GM19035 (cell line): Measurements from ENCODE around the gene EHMT1.
"Not testable (repeated sequence)": the region's sequence is repeated elsewhere in the genome, so short reads cannot be mapped to it uniquely, and the experiment has no call there.

Source experiments
- ATAC-seq: cut with Tn5 transposase; IDR thresholded peaks from one replicate; pipeline ENCODE4 v1.9.1; 2021; ENCODE audit not compliant: unreplicated experiment

EHMT1 gene

DNA sequence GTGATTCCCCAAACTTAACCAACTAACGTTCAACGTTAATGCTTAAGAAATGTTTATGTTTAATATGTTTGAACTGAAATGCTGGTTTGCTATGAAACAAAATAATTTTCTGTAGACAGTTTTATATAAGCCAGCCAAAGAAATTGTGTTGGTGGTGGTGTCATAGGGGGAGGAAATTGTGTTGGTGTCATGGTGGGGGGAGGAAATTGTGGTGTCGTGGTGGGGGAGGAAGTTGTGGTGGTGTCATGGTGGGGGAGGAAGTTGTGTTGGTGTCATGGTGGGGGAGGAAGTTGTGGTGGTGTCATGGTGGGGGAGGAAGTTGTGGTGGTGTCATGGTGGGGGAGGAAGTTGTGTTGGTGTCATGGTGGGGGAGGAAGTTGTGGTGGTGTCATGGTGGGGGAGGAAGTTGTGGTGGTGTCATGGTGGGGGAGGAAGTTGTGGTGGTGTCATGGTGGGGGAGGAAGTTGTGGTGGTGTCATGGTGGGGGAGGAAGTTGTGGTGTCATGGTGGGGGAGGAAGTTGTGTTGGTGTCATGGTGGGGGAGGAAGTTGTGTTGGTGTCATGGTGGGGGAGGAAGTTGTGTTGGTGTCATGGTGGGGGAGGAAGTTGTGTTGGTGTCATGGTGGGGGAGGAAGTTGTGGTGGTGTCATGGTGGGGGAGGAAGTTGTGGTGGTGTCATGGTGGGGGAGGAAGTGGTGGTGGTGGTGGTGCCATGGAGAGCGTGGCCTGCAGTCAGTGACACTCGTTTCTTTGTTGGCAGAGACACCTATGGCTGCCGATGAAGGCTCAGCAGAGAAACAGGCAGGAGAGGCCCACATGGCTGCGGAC is 97.3 kb downstream of the EHMT1 start:
- not testable (repeated sequence) for ATAC-seq

DNA sequence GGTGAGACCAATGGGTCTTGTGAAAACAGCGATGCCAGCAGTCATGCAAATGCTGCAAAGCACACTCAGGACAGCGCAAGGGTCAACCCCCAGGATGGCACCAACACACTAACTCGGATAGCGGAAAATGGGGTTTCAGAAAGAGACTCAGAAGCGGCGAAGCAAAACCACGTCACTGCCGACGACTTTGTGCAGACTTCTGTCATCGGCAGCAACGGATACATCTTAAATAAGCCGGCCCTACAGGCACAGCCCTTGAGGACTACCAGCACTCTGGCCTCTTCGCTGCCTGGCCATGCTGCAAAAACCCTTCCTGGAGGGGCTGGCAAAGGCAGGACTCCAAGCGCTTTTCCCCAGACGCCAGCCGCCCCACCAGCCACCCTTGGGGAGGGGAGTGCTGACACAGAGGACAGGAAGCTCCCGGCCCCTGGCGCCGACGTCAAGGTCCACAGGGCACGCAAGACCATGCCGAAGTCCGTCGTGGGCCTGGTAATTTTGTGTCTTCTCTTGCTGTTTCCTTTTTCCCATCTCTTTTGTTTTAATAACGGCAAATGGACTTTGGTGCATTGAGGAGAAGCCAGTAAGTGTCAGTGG is 98.0 kb downstream of the EHMT1 start:
- ATAC-seq = no peak

DNA sequence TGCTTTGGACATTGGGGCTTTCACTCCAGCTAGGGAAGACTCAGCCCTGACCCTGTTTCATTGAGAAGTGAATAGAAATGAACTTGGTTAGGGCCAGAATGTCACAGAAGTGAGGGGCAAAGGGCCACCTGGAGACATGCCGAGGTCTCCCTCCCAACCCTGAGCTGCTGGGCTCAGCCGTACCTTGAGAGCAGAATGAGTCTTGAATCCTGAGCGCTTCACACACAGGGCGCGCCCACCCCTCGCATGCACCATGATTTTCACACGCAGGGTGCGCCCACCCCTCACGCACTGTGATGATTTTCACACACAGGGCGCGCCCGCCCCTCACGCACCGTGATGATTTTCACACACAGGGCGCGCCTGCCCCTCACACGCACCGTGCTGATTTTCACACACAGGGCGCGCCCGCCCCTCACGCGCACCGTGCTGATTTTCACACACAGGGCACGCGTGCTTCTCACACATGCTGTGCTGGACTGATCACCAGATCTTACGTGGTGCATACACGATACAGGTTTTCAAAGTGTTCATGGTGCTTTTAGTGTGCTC is 99.0 kb downstream of the EHMT1 start:
- ATAC-seq = no peak

DNA sequence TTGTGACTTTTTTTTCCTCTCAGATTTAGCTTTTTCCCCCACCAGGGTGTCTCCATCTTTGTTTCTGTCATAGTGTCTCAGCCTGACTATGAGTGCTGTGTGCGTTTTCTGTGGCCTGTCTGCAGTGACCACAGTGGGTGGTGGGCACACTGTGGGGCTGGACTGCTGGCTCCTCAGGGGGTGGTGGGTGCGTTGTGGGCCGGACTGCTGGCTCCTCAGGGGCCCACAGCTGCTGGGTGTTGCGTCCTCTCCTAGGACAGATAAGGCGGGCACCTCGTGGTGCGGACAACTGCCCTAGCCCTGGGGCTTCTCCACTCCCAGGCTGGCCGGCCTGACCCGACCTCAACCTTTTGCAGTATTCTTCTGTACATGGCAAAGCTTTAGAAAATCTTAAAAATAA is 100.4 kb downstream of the EHMT1 start:
- no peak for ATAC-seq

DNA sequence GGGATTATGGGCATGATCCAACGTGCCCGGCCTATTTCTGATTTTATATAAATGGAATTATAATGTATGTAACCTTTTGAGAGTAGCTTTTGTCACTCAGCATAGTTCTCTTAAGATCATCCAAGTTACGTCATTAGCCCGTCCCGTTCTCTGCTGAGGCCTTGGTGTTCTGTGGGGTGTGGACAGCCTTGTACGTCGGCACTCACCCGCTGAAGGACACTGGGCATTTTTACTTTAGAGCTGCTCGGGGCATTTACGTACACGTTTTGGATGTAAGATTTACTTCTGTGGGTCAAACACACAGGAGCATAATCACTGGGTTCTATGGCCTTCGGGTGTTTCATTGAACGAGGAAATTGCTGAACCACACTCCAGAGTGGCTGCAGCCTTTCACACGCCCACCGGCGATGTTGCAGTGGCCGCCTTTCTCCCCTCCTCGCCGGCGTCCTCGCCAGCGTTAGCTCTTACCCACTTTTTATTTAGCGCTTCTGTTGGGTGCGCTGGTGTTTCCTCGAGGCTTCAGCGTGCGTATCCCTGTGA is 101.8 kb downstream of the EHMT1 start:
- no peak for ATAC-seq

DNA sequence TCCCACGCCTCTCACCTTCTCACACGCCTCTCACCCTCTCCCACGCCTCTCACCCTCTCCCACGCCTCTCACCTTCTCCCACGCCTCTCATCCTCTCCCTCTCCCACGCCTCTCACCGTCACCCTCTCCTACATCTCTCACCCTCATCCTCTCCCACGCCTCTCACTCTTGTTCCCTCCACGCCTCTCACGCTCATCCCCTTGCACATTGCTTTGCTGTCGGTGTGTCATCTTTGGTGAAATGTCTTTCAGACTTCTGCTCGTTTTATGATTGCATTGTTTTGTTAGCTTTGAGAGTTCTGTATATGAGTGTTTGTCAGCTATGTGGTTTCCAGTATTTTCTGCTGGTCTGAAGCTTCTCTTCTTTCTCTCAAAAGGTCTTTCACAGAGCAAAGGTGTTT is 102.7 kb downstream of the EHMT1 start:
- no peak for ATAC-seq

DNA sequence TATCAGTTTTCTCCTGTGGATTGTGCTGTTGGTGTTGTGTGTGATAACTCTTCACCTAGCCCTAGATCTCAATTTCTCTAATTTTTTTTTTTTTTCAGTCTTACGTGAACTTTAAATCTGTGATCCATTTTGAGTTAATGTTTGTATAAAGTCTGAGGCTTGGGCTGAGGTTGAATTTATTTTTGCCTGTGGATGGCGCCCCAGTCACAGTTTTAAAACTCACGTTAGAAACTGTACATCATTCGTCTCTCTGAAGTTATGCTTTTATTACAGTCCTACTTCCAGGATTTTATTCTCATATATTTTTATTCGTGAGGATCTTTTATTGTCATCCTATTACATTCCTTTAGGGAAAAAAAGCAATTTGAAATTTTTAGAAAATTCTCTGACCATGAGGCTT is 103.1 kb downstream of the EHMT1 start:
- ATAC-seq = no peak

DNA sequence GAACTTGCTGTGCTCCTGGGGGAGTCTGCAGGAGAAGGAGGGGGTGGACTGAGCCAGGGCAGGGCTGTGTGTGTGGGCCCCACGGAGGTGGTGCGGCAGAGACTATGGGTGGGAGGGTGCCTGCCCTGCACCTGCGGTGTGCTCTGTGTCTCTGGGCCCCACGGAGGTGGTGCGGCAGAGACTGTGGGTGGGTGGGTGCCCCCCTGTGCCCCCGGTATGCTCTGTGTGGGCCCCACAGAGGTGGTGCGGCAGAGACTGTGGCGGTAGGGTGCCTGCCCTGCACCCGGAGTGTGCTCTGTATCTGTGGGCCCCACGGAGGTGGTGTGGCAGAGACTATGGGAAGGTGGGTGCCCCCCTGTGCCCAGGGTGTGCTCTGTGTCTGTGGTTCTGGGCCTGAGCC is 103.7 kb downstream of the EHMT1 start:
- ATAC-seq = no peak

DNA sequence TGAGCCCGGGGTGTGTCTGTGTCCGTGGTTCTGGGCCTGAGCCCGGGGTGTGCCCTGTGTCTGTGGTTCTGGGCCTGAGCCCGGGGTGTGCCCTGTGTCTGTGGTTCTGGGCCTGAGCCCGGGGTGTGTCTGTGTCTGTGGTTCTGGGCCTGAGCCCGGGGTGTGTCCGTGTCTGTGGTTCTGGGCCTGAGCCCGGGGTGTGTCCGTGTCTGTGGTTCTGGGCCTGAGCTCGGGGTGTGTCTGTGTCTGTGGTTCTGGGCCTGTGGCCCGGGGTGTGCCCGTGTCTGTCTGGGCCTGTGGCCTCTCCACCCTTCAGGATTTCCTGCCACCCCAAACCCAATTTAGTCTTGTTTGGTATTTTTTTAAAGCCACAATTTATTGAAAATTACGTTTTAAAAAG is 104.6 kb downstream of the EHMT1 start:
- not testable (repeated sequence) for ATAC-seq

DNA sequence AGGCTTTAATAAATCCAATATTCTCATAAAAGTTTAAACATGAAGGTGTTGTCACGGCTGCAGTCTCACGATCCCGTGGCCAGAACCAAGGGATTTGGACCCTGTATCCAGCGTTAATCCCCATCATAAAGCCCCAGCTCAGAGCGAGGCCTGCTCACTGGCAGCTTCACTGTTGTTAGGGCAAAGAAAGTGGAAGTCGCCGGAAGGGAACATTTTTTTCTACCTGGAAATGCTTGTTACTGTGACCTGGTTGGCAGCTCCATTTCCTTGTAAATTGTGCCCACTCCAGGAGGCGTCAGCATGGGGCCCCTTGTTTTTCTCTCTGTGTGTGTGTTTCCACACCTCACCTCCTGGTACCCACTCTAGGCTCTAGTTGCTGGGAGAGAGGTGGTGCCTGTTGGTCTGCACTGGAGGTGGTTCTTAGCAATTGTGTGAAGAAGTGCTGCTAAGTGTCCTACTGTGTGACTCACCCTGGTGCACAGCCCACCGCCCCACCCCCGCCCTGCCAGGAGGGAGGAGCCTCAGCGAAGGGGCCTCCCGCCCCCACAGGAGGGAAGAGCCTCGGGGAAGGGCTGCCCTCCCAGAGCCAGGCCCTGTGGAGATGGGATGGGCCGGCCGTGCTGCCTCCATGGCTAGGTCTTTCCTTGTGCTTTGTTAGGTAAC is 105.1 kb downstream of the EHMT1 start:
- ATAC-seq = no peak

DNA sequence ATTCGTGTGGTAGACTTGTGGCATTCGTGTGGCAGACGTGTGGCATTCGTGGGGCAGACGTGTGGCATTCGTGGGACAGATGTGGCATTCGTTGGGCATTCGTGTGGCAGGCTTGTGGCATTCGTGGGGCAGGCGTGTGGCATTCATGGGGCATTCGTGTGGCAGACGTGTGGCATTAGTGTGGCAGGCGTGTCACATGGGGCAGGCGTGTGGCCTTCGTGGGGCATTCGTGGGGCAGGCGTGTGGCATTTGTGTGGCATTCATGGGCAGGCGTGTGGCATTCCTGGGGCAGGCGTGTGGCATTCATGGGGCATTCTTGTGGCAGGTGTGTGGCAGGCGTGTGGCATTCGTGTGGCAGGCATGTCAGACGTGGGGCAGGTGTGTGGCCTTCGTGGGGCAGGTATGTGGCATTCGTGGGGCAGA is 106.0 kb downstream of the EHMT1 start:
- ATAC-seq = no peak

DNA sequence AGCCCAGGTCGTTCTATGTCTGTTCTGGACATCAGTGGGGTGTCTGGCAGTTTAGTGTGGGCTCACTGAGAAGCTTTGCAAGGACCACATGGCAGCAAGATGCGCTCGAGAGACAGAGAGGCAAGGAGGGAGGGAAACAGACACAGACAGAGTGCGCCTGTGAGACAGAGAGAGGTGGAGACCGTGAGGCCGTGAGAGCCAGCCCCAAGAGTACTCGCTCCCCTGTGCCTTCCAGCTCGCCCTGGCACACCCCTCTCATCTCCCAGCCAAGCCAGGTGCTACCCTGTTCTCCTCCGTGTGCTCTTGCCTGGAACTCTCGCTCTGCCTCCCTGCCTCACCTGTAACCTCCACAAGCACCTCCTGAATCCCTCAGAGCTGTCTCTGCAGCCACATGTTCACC is 106.8 kb downstream of the EHMT1 start:
- ATAC-seq = no peak

DNA sequence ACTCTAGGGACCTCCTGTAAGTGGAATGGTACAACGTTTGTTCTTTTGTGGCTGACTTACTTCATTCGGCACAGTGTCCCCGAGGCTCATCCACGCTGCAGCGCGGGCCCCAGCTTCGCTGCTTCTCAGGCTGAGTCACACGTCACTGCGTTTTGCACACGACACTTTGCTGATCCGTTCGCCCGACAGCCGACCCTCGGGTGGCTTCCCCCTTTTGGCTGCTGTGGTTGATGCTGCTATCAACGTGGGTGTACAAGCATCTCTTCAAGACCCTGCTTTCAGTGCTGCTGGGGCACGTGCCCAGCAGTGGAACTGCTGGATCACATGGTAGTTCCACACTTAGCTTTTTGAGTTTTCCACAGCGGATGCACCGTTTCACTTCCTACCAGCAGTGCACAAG is 107.5 kb downstream of the EHMT1 start:
- not testable (repeated sequence) for ATAC-seq

DNA sequence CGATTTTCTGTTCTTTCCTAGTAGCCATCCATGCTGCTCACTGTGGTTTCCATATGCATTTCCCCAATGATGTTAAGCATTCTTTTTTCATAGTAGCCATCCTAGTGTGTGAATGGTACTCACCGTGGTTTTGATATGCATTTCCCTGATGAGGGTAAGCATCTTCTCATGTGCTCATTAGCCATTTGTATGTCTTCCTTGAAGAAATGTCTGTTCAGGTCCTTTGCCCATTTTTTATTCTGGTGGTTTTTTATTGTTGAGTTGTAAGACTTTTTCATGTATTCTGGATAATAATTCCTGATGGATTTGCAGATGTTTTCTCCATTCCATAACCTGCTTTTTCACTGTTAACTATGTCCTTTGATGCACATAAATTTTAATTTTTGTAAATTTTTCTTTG is 108.0 kb downstream of the EHMT1 start:
- ATAC-seq = no peak

DNA sequence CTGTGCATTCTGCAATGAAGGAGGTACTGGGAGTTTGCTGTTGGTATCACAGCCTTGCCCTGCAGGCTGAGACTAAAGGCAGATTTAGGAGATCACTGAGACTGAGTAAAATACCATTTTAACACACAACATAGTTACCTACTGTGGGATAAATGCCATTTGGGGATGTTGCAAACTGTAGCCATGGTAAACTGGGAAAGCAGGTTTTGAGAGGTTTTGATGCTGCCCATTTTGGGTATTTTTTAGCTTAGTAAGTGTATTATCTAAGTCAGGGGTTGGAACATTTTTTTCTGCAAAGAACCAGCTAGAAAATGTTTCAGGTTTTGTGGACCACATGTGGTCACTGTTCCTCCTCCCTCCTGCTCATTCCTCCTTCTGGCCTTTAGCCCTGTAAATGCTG is 108.9 kb downstream of the EHMT1 start:
- ATAC-seq = no peak

DNA sequence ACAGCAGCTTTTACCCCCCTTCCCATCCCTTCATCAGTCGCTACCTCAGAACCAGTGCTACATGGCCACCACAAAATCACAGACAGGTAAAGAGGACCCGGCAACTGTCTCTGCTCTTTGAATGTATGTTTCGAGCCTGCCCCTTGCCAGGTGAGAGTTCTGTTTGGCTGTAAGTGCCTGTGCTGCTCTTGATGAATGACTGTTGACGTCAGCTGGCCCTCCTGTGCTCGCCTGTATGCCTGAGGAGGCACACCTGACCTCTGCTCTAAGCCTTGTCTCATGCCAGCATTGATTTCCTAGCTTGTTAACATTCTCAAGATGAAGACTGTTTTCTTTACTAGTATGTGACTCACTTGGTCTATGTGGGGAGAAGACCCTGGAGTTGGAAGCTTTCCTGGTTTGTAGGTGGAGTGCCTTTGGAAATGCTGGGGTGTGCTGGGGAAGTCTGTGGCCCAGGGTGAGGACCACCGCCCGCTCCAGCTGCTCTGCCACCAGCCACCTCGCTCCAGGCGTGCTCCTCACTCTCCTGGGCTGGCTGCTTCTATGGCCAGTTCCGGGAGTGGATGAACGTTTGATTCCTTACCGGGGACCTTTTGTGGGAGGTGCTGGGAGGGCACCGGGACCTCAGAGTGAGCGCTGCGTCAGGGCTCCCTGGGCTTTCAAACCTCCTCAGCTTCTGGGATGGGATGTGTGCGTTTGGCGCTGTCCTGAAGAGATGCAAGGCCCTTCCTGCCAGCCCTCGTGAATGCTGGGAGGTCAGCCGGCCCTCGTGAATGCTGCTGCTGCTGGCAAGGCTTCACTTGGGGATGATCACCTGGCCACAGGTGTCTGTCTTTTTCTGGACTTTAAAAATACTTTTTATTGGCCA is 109.9 kb downstream of the EHMT1 start:
- no peak for ATAC-seq

DNA sequence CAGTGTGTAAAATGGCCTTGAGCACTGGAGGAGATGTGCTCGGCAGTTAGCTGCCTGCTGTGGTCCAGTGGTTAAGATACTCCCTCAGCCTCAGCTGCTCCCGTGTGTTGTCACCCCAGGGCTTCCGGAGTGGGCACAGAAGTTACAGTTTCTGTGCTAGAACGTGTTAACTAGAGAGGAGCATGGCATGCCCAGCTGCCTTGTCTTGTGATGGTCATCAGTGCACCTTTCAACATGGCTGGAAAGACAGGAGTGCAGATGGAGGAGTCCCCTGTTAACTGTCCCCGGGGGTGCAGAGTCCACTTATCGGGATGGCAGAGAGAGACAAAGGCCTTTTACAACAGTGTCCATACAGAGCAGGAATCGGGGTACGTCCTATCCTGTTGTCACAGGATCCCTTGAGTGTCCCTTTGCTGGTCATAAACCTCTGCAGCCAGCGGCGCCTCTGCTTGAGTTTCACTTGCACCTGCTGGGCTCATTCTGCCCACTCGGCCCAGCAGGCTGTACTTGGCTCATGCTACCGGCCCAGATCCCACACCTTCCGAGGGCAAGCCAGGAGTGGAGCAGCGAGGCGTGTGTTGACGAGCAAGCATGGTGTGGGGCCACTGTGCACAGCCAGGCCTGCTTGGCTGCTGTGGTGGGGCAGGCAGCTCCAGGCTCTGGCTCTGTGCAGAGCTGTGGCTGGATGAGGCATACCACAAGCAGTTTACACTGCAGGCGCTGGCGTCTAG is 112.6 kb downstream of the EHMT1 start:
- no peak for ATAC-seq

DNA sequence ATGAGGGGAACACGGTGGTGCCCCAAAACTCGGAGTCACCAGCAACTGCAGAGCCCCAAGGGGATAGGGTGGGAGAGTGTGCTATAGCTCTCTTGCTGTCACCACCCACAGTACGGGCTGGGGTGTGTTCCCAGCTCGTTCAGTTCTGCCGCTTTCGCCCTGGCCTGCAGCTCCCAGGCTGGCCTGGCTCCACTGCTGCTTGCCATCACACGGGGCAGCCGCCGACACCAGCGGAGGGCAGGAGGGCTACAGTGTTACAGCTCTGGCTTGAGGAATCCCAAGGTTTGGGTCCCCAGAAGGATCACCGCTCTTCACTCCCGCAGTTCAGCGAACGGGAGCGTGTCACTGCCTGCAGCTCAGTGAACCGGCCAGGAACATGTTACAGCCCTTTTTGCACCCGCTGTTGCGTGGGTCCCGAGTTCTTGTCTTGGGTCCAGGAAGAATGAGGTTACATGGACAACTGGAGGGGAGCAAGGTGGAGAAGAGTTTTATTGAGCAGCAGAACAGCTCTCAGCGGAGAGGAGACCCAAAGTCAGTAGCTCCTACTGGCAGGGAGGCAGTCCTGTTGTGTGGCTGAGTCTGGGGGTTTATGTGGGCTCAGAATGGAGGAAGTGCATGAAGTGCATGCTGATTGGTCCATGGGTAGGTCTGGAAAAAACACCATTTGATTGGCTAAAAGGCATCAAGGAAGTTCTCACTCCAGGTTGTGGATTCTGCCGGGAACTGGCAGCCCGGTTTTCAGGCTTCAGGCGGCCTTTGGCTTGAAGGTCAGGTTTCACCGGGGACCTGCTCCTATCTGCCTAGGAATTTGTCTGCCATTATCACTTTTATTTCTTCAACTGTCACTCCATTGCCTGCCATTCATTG is 113.4 kb downstream of the EHMT1 start:
- ATAC-seq = no peak

DNA sequence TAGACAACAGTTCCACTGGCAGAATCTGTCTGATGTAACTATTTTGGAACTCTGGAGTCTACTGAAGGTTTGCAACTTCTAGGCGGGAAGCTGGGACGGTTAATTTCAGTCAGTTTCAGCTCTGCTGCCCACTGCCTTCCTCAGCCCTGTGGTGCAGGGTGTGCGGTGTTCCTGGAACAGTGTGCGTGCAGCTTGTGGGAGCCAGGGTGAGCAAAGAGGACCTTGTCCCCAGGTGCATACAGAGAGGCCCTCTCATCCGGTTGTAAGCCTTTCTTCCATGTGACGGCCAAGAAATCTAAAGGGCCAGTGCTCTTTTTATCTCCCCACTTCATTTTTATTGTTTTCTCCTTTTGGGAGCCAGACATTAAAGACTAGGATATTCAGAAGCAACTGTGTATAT is 114.6 kb downstream of the EHMT1 start:
- ATAC-seq = no peak
